Embryonic facial prominence (tissue), 1 donor: ENCODE data around the gene XKR7.

Source experiments
- DNase-seq: peaks from one replicate; pipeline ENCODE4 v3.0.0-alpha.2; 2016; ENCODE audit errors: extremely low spot score

XKR7 gene

DNA sequence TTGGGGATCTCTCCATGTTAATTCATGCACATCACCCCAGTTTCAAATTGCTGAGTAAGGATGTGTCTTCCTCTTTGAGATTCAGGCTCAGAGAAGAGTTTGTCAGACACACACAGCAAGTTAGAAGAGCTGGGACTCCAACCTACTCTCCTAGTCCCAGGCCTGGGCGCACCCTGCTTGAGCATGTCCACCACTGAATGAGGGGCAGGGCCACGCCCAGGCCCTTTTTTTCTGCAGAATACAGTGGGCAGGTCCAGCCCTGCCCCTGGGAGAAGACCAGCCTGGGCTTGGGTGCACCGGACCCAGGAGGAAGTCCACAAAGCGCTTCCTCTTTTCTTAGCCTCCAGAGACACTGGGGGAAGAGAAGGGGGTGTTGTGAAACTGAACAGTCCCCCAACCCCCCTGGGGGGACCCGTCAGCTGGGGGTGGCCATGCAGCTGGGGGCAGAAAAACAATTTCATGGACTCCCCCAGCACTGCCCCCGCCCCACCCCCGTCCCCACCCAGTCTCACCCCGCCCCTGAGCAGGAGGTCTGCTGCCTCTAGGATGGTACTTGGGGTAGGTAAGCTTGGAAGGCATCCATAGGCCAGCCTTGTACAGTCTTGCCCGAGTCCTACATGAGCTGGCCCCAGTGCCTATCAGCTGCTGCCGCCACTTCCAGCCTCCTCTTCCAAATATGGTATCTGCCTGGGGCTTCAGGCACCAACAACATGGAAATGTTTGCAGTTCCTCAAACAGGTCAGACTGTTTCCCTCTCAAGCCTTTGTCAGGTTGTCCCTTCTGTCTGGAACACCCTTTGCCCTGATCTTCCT, 72.4 kb downstream of the XKR7 start:
- no peak for DNase-seq

DNA sequence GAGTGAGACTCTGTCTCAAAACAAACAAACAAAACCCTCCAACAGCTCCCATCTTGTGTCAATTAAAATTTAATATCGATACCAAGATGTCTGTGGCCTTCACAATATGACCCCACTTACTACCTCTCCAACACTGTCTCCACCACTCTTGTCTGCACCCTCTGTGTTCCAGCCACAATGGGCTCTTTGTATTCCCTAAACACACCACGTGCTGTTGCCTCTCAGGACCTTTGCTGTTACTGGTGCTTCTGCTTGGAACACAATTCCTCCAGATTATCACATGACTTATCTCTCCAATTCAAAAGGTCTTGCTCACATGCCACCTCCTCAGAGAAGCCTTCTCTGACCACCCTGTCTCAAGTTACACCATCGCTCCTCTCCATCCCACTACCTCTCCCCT, 78.0 kb downstream of the XKR7 start:
- no peak for DNase-seq

DNA sequence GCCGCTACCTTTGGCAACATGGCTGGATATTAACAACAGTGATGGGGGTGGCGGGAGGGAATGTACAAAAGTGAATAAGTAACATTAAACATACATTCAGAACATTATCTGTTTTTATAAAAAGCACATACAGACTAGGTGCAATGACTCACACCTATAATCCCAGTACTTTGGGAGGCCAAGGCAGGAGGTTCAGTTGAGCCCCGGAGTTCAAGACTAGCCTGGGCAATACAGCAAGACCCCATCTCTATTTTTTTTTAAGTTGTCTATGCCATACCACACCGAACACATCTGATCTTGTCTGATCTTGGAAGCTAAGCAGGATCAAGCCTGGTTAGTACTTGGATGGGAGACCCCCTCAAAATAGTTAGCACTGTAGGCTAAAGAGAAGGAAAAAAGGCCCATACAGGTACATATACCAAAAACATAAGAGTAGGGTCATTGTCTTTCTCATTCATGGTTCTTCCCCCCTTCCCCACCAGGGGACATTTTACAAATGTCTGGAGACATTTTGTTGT, 82.4 kb downstream of the XKR7 start:
- no peak for DNase-seq

DNA sequence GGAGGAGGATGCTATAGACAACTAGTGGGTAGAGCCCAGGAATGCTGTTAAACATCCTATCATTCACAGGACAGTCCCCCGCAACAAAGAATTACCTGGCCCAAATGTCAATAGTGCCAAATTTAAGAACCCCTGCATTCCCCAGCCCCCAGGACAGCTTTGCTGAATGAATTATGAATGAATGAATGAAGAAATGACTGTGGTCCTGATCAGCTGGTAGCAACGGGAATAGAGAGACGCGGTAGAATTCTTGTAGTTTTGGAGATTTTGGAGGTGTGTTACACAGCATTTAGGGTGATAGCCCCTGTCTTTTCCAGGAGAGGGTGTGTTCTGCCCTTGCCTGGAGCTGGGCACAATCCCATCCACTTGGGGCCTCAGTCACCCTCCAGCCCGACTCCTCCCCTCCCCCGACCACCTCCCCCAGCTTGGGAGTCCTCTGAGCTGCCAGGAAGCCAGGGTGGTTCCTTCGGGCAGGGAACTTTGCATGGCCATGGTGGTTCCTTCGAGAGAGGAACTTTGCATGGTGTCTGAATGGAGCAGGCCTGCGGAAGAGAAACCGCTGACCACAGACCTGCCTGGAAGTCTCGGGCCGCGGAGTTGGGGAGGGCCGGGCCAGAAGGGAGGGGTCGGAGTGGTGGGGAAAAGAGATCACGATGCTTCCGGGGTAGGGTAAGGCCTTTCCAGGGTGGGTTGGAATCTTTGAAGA, 83.1 kb downstream of the XKR7 start:
- DNase-seq: no peak

DNA sequence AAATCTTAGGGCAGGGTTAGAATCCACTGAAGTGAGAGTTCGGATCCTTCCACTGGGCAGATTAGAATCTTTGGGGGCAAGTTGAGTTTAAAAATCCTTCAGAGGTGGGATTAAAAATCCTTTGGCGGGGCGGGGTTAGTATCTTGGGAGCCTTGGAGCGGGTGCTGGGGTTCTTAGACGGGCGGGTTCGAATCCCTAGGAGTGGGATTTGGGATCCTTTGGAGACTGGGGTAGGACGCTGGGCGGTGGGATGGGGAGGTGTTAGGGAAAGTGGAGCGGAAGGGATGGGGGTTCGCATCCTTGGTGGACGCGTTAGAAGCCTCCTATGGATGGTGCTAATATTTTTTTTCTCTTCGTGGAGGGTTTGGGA, 83.8 kb downstream of the XKR7 start:
- DNase-seq: no peak

DNA sequence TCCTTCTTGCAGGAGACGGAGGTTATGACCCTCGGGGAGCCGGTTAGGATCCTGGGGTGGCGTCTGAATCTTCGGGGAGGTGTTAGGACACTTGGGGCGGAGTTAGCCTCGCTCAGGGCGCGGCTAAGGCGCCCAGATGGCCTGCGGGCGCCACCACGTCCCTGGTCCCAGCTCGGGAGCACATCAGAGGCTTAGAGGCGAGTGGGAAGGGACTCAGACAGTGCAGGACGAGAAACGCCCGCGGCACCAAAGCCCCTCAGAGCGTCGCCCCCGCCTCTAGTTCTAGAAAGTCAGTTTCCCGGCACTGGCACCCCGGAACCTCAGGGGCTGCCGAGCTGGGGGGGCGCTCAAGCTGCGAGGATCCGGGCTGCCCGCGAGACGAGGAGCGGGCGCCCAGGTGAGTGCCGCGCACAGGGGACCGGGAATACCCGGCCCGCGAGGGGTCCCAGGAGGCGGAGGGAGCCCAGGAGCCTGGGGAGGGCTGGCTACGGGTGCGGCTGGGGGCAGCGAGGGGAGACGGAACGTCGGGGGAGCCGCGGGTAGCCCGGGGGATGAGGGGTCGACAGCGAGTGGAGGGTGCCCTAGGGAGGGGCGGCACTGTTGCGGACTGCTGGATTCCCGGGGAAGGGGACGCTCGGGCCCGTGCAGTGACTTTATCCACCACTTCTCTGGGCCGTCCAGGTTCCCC, 84.3 kb downstream of the XKR7 start, which contains the start of gene HCK:
TSS of gene HCK (plus strand) at position 153 of the 688 bp plus-strand sequence.
- no peak for DNase-seq

DNA sequence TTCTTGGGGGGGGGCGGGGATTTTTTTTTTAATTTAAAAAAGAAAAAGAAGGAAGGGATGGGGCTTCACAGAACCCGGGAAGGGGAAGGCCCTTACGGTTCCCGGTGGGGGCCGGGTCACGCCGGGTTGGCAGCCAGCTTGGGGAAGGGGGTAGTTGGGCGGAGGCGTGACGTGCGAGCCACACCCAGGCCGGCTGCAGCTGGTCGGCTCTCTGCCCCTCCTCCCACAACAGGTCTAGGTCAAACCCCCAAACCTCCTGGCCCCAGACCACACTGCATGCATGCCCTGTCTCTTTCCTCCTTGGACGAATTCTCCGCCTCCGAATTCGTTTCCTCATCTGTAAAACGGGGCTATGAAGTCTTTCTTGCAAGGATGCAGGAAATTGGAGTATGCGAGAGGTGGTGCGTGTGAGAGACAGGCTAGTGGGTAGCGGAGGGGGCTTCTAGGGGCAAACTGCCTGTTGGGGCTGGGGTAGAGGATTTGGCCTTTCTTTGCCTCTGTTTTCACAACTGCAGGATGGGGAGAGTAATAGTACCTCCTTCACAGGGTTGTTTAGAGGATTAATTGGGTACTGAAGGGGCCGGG, 84.9 kb downstream of the XKR7 start:
- DNase-seq: no peak
